MCF 10A (cell line): ENCODE data around the gene NPC1L1. TPM values are rescaled to one million over a fixed set of nuclear protein-coding genes. Genes with fewer than 3 reads are reported as not detected.

Source experiments
- BruUV-seq: library from RNA; stranded (reverse); fragments of 400-500 nt; replicated peaks from 2 replicates; lab custom pipeline; 2021; lab: Mats Ljungman, UMichigan
- CTCF ChIA-PET: fragments of 300-600 bp; sonication (Branson Sonifier 250); formaldehyde crosslinking; extraction: SDS; loops from one replicate; lab custom pipeline; 2021; ENCODE audit warnings: antibody characterized with exemption, inconsistent platforms; lab: Yijun Ruan, JAX
- POLR2A ChIA-PET: fragments of 300-600, 350-650 bp; sonication (Branson Sonifier 250); formaldehyde crosslinking; extraction: SDS; loops from one replicate; lab custom pipeline; 2020; ENCODE audit warnings: antibody characterized with exemption, inconsistent platforms; lab: Yijun Ruan, JAX
- DNase-seq: peaks from one replicate; pipeline ENCODE4 v3.0.0-alpha.2; 2018; ENCODE audit not compliant: unreplicated experiment
- H3K27ac Mint-ChIP-seq: one replicate; pipeline ENCODE4 v1.8.0; 2022; ENCODE audit warnings: mild to moderate bottlenecking, low read depth, mixed read lengths; ENCODE audit not compliant: unreplicated experiment
- H3K27me3 Mint-ChIP-seq: one replicate; pipeline ENCODE4 v1.8.0; 2022; ENCODE audit warnings: mixed read lengths; ENCODE audit not compliant: insufficient read depth, unreplicated experiment
- H3K36me3 Mint-ChIP-seq: one replicate; pipeline ENCODE4 v1.8.0; 2022; ENCODE audit warnings: mild to moderate bottlenecking, moderate library complexity, mixed read lengths; ENCODE audit not compliant: insufficient read depth, unreplicated experiment
- H3K4me1 Mint-ChIP-seq: one replicate; pipeline ENCODE4 v1.8.0; 2022; ENCODE audit warnings: mixed read lengths; ENCODE audit not compliant: insufficient read depth, unreplicated experiment
- H3K4me3 Mint-ChIP-seq: one replicate; pipeline ENCODE4 v1.8.0; 2022; ENCODE audit warnings: mild to moderate bottlenecking, moderate library complexity, mixed read lengths; ENCODE audit not compliant: unreplicated experiment
- H3K9me3 Mint-ChIP-seq: one replicate; pipeline ENCODE4 v1.8.0; 2022; ENCODE audit warnings: mixed read lengths; ENCODE audit not compliant: unreplicated experiment
- intact Hi-C: fragments of 100-400 bp; cut with micrococcal nuclease; formaldehyde crosslinking; loops from 2 replicates; pipeline ENCODE4 v1.14.1; 2022
- total RNA-seq: library from RNA; stranded (reverse); gene quantifications from 2 replicates; pipeline ENCODE4 v1.2.3, GENCODE V29; 2022
- TF ChIP-seq, protein P1 (sequence below): fragments of 200-600 bp; IDR thresholded peaks from one replicate; pipeline ENCODE4 v1.8.0; 2022; ENCODE audit warnings: antibody characterized with exemption, mild to moderate bottlenecking; ENCODE audit not compliant: unreplicated experiment

NPC1L1 gene
- total RNA-seq, 1 experiment from 2014 or later: 0.07 TPM

DNA sequence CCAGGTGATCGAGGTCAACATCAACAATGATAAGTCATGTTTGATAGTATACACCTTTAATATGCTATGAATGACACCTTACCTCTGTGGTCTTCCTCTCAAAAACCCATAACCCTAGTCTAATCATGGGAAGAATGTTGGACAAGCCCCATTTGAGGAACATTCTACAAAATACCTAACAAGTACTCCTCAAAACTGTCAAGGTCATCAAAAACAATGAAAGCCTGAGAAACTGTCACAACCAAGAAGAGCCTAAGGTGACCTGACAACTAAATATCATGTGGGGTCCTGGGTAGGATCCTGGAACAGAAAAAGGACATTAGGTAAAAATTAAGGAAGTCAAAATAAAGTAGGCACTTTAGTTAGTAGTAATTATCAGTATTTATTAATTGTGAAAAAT, 44.7 kb downstream of the NPC1L1 start:
- no peaks in the 10 kb centered on the region for H3K36me3 Mint-ChIP-seq
- TF ChIP-seq, protein P1, sequence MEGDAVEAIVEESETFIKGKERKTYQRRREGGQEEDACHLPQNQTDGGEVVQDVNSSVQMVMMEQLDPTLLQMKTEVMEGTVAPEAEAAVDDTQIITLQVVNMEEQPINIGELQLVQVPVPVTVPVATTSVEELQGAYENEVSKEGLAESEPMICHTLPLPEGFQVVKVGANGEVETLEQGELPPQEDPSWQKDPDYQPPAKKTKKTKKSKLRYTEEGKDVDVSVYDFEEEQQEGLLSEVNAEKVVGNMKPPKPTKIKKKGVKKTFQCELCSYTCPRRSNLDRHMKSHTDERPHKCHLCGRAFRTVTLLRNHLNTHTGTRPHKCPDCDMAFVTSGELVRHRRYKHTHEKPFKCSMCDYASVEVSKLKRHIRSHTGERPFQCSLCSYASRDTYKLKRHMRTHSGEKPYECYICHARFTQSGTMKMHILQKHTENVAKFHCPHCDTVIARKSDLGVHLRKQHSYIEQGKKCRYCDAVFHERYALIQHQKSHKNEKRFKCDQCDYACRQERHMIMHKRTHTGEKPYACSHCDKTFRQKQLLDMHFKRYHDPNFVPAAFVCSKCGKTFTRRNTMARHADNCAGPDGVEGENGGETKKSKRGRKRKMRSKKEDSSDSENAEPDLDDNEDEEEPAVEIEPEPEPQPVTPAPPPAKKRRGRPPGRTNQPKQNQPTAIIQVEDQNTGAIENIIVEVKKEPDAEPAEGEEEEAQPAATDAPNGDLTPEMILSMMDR: no peak
- CTCF ChIA-PET: interaction anchor here (0.9 kb wide), 1 partner anchor 256 kb away, joined by 3 read pairs; no protein-coding TSS in a partner anchor
- POLR2A ChIA-PET: interaction anchor here (1.0 to 1.6 kb wide), 2 partner anchors 9 to 86 kb away, joined by 4 read pairs; partner anchors contain the start of gene TMED4
- H3K9me3 Mint-ChIP-seq: no peaks in the 10 kb centered on the region
- H3K4me1 Mint-ChIP-seq: no peaks in the 10 kb centered on the region
- intact Hi-C loops: loop anchor here (10.0 kb wide), 1 partner anchor 48 kb away; the partner anchor contains the start of gene NPC1L1
- DNase-seq: no peak
- H3K27me3 Mint-ChIP-seq: no peaks in the 10 kb centered on the region
- no TSS peak for BruUV-seq
- no peak overlapping the region for H3K27ac Mint-ChIP-seq
- no peak overlapping the region for H3K4me3 Mint-ChIP-seq

GRCh38 chr7:44494960-44495359, 46.2 kb downstream of the NPC1L1 start:
- H3K36me3 Mint-ChIP-seq: no peaks in the 10 kb centered on the region
- no peak overlapping the region for H3K4me3 Mint-ChIP-seq
- no peaks in the 10 kb centered on the region for H3K27me3 Mint-ChIP-seq
- peaks cover 7% of the 10 kb centered on the region for H3K4me1 Mint-ChIP-seq
- BruUV-seq: no TSS peak
- ChIA-PET POLR2A (no interaction called here), CTCF (interaction anchor here (0.6 kb wide), 1 partner anchor 46 kb away, joined by 3 read pairs; no protein-coding TSS in a partner anchor)
- TF ChIP-seq, protein P1: no peak
- no peak for DNase-seq
- intact Hi-C loops: loop anchor here (10.0 kb wide), 1 partner anchor 50 kb away; the partner anchor contains the start of gene NPC1L1
- H3K9me3 Mint-ChIP-seq: no peaks in the 10 kb centered on the region
- no peak overlapping the region for H3K27ac Mint-ChIP-seq

DNA sequence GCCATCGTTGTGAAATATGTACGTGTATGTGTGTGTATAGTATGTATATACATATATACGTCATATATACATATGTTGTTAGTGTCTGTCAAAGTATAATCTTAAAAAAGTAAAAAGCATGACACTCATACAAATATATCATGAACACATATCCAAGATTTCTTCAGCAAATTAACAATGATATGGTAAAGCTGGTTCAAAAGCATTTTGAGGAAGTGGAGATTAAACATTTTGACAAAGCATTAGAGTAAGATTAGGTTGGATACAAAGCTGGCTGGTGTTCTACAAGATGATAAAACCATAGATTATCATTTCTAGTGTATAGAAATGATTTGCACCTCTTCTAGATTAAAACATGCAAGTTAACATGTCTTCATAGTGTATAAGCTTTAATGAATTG, 49.9 kb downstream of the NPC1L1 start:
- Mint-ChIP-seq H3K27me3 (no peaks in the 10 kb centered on the region), H3K9me3 (no peaks in the 10 kb centered on the region), H3K4me1 (peaks cover 32% of the 10 kb centered on the region), H3K4me3 (peak overlapping the region; percentile 80), H3K36me3 (peaks cover 1% of the 10 kb centered on the region), H3K27ac (peak overlapping the region; percentile 88)
- ChIA-PET CTCF (interaction anchor here (0.6 to 4.7 kb wide), 7 partner anchors 10 to 419 kb away, joined by 3 to 43 read pairs (median 4); no protein-coding TSS in a partner anchor), POLR2A (interaction anchor here (0.7 to 4.7 kb wide), 29 partner anchors 8 to 510 kb away, joined by 3 to 69 read pairs (median 5); partner anchors contain the start of genes DBNL, DDX56, H2AZ2 and NPC1L1)
- TSS peak; percentile 93 for BruUV-seq
- TF ChIP-seq, protein P1: no peak
- intact Hi-C loops: loop anchor here (10.0 kb wide), 1 partner anchor 54 kb away; the partner anchor contains the start of gene NPC1L1
- no peak for DNase-seq

- H3K9me3 Mint-ChIP-seq: no peaks in the 10 kb centered on the region
- DNase-seq: peak; percentile 84
- ChIA-PET POLR2A (interaction anchor here (0.6 to 4.7 kb wide), 49 partner anchors 8 to 1592 kb away, joined by 3 to 69 read pairs (median 4); partner anchors contain the start of genes DBNL, DDX56, H2AZ2 and NPC1L1), CTCF (interaction anchor here (0.6 to 4.7 kb wide), 18 partner anchors 9 to 533 kb away, joined by 3 to 43 read pairs (median 4); no protein-coding TSS in a partner anchor)
- H3K4me1 Mint-ChIP-seq: peaks cover 37% of the 10 kb centered on the region
- TF ChIP-seq, protein P1: no peak
- no TSS peak for BruUV-seq
- peak within 1 kb of the TSS; percentile 88 for H3K27ac Mint-ChIP-seq
- intact Hi-C loops: loop anchor here (1.0 to 10.0 kb wide), 2 partner anchors 54 to 75 kb away; partner anchors contain the start of gene NPC1L1
- peaks cover 8% of the 10 kb centered on the region for H3K36me3 Mint-ChIP-seq
- peak within 1 kb of the TSS; percentile 80 for H3K4me3 Mint-ChIP-seq
- no peaks in the 10 kb centered on the region for H3K27me3 Mint-ChIP-seq
Measured at GRCh38 chr7:44490351-44491200, 50.6 kb downstream of the NPC1L1 start, which contains the start of gene NUDCD3. Gene NUDCD3 (minus strand): TSS chr7:44490658. CDS start chr7:44490600, 58 bp downstream.
